ENCODE data around the gene ULK4. TPM values are rescaled to one million over a fixed set of nuclear protein-coding genes. Genes with fewer than 3 reads are reported as not detected.

Gene ULK4
- total RNA-seq, 1 donor from 2014 or later, result 11.2 TPM

- Histone ChIP-seq H3K9me3 (no peaks in the 10 kb centered on the region), H3K36me3 (no peaks in the 10 kb centered on the region), H3K4me3 (no peak overlapping the region), H3K27ac (no peak overlapping the region), H3K27me3 (no peaks in the 10 kb centered on the region), H3K4me1 (no peaks in the 10 kb centered on the region)
- ATAC-seq, result no peak
- intact Hi-C loops (cut with DNase I), result no loop called here
- no peak for DNase-seq
- TF ChIP-seq CTCF (IDR thresholded peaks at IDR 0.05), result no peak
Measured at GRCh38 chr3:41365973-41366372, 595.9 kb downstream of the ULK4 start.

GRCh38 chr3:41364736-41365135, 597.2 kb downstream of the ULK4 start:
- no peak for TF ChIP-seq CTCF (IDR thresholded peaks at IDR 0.05)
- Histone ChIP-seq H3K27me3 (no peaks in the 10 kb centered on the region), H3K36me3 (no peaks in the 10 kb centered on the region), H3K4me1 (no peaks in the 10 kb centered on the region), H3K9me3 (no peaks in the 10 kb centered on the region), H3K27ac (no peak overlapping the region), H3K4me3 (no peak overlapping the region)
- DNase-seq (no peak), ATAC-seq (no peak)
- intact Hi-C loops (cut with DNase I), result no loop called here

GRCh38 chr3:41363830-41364523, 597.9 kb downstream of the ULK4 start:
- no peaks in the 10 kb centered on the region for H3K36me3 ChIP-seq

GRCh38 chr3:41362638-41363559, 599.0 kb downstream of the ULK4 start:
- ATAC-seq (peak; percentile 16), DNase-seq (no peak)
- Histone ChIP-seq H3K36me3 (no peaks in the 10 kb centered on the region), H3K27ac (no peak overlapping the region), H3K4me1 (no peaks in the 10 kb centered on the region), H3K4me3 (no peak overlapping the region), H3K27me3 (no peaks in the 10 kb centered on the region), H3K9me3 (no peaks in the 10 kb centered on the region)
- intact Hi-C loops (cut with DNase I), result no loop called here
- no peak for TF ChIP-seq CTCF (IDR thresholded peaks at IDR 0.05)

More at GRCh38 chr3:41363830-41364523, 597.9 kb downstream of the ULK4 start:
- intact Hi-C loops (cut with DNase I), result no loop called here
- ATAC-seq (no peak), DNase-seq (no peak)
- H3K27me3 ChIP-seq, result no peaks in the 10 kb centered on the region
- H3K4me3 ChIP-seq, result no peak overlapping the region
- H3K4me1 ChIP-seq, result no peaks in the 10 kb centered on the region
- H3K27ac ChIP-seq, result no peak overlapping the region
- no peaks in the 10 kb centered on the region for H3K9me3 ChIP-seq
- TF ChIP-seq CTCF (IDR thresholded peaks at IDR 0.05), result no peak

- Histone ChIP-seq H3K9me3 (no peaks in the 10 kb centered on the region), H3K4me1 (no peaks in the 10 kb centered on the region), H3K4me3 (no peak overlapping the region), H3K27ac (no peak overlapping the region), H3K27me3 (no peaks in the 10 kb centered on the region), H3K36me3 (no peaks in the 10 kb centered on the region)
- intact Hi-C loops (cut with DNase I), result no loop called here
- ATAC-seq, result no peak
- DNase-seq, result no peak
- no peak for TF ChIP-seq CTCF (IDR thresholded peaks at IDR 0.05)
Measured at GRCh38 chr3:41357271-41357670, 604.6 kb downstream of the ULK4 start.
